ENCODE results near the gene CCDC93.
A peak's percentile ranks its signal among the peaks of the same experiment; 100 is the strongest.

Gene CCDC93

DNA sequence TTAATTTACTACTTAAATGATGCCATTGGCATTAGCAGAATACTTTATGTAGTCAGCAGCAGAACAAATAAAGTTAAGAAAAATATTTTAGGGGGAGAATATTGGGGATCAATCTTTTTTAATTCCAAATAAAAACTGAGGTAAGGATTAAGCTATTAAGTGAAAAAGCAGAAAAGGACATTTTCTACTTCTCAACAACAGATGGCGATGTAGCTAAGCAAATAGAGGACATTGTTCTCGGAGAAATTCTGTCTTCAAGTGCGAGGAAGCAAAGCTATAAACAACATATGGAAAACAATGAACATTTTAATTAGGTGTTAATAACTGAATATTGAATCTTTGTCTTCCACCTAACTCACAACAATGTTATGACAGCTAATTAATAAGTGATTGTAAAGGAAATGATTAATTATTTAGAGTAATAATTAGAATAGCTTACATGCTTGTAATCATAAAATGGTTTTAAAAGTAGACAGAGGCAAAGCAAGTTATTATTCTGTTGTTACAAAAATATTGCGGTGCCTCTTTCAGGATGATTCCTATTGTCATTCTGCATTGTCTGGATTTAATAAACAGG lies 32.9 kb upstream of the CCDC93 start:
- DNase-seq: peak in 3 of 4 experiments; percentile 43 to 83 (median 75)

DNA sequence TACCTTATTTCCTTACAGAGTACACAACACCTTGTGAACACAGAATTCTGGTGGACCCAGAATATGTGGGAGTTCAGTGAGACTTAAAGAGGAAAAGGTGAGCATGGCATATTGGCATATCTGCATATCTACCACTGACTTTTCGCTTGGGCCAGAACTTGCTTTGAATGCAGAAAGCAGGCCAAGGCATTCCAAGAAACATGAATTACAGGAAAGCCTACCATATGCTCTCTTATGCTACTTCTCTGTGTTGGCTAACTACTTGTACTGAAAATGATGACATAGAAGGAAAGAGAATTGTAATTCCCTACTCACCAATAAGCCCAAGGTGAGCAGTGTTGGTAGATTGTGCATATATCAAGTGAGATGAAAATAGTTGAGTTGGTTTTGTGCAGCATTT lies 31.4 kb upstream of the CCDC93 start:
- no peak for DNase-seq

DNA sequence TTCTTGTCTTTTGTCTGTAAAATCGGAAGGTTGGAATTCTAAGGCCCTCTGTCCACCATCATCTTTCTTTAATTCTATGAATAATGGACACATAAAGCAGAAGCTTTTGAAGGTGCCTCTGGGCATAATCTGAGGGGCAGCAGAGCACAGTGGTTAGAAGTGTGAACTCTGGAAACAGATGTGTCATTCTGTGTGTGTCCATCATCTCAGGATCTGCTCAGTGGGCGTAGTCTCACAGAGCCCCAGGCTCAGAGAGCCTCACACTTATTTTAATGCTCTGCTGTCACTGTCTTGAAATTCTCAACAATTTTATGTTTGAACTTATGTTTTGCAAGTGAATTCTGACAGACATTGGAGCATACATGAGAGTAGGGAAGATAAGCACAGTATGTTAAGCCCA lies 31.0 kb upstream of the CCDC93 start:
- DNase-seq: no peak

DNA sequence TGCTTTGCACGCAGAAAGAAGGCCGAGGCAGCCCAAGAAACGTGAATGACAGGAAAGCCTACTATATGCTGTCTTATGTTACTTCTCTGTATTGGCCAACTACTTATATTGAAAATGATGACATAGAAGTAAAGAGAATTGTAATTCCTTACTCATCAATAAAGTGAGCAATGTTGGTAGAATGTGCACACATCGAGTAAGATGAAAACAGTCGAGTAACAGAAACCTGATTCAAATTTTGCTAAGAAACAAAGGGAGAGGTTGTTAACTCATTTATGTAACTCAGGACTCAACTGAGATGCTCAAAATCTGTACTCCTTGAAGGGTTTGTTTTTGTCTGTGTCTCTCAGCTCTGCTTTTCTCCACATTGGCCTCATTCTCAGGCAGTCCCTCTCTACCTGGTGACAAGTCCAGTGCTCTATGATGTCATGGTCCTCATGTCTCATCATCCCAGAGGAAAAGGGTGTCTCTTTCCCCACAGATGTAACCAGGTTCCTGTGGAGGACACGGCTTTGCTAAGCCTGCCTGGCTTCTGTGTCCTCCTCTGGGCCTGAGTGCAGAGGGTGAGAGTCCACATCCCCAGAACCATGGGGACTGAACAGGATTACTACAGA lies 30.3 kb upstream of the CCDC93 start:
- DNase-seq: no peak

DNA sequence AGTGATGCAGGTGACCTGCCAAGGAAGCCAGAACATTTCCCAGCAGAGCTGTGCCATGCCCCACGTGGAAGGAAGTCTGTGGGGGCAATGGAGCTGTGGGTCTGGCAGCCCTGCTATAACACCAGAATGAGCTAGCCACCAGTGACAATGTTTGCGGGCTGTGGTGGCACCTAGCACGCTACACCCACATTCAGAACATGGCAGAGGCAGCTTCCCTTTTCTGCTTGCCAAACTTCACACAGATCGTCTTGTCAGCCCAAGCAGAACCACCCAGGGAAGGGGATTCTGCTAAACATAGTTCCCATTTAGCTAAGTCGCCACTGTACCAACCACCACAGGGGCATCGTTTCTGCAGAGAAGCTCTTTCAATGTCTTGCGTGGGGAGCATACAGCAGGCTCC lies 27.0 kb upstream of the CCDC93 start:
- DNase-seq: peak; percentile 48 to 68 (median 66)

DNA sequence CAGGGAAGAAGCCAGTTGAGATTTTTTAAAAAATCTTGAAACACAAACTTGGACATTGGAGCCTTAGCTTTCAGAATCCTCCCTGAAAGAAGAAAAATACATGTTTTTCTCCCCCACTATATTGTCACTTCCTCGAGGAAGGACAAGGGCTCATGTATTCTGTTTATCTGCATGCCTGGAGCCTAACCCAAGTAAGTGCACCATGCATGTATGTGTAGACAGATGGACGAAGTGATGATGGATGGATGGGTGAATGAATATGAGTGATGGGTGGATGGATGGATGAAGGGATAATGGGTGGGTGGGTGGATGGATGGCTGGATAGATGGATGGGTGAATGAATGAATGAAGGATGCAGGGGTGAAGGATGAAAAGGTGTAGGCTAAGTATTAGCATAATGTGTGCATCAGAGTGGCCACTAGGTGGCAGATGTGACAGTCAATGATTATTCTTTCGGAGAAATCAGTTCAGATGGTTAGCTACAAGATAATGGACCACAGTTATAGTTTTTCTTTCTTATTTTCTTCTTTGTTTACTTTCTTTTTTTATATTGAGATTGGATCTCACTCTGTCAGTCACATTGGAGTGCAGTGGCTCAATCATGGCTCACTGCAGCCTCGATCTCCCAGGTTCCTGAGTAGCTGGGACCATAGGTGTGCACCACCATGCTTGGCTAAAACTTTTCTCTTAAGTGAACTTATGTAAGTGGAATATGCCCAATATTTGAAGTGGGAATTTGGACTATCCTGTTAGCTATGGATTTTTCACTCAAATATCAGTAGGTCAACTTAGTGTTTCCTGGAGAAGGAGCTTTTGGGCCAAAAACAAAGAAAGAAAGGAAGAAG lies 18.5 kb upstream of the CCDC93 start:
- DNase-seq: peak; percentile 59 to 74 (median 62)

DNA sequence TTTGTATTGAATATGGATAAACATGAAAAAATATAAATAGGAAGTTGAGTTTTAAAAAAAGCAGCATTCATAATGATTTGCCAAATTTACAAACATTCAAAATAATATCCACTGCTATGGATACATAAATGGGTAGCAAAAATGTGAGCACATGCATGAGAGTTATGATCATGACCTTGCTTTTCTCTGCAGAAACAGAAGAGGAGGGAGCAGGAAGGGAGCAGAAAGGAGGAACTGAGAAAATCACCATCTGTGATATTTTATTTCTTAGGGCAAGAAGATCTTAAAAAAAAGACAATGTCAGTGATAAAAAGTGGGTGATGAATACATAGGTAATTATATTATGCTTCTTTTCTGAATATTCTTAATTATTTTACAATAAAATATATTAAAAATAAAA lies 17.7 kb upstream of the CCDC93 start:
- peak in 2 of 4 experiments; percentile 16 to 35 for DNase-seq

DNA sequence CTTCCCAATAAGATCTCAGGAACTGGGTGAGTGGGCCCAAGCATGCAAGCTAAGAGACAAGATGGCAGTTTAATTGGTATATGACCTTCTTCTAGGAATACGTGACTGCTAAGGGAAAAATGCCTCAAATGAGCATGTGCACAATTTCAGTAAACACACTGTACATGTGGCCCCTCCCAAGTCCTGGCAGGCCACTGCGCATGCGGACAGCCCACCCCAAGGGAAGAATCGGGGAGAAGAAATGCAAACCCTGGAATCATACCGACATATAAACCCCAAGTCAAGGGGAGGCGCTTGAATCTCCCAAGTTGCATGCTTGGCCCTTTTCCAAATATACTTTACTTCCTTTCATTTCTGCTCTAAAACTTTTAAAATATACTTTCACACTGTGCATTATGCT lies 15.2 kb upstream of the CCDC93 start:
- no peak for DNase-seq

DNA sequence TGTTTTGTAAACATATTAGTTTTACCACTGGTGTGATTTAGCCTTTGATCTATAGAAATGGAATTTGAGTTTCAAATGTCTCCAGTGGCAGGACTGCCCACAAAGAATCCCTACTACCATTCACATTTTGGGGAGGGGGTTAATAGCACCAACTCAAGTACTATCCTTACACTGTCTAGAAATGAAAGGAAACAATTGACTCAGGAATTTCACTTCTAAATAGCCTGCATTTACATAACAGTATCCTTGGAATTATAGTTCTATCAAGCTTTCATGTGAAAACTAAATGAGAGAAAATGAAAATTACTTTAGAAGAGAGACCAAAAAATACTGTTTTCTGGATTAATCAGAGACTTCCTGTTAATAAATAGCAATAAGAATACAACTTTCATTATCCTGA lies 7.5 kb upstream of the CCDC93 start:
- DNase-seq: no peak

DNA sequence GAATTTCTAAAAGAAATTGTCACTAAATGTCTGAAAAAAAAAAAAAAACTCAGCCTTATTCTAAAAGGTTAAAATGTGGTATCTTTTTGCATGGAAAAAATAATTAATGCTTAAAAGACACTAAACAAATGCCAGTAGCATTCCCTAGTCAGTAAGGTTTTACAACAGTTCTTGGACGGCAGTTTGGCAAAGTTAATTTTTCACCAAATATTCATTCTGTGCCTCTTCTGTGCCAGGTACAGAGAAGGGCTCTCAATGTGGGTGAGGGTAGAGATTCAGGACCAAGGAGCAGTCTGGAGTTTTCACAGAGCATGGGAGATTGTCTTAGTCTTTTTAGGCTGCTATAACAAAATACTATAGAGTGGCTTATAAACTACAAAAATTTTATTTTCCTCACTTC lies 6.0 kb upstream of the CCDC93 start:
- no peak for DNase-seq

DNA sequence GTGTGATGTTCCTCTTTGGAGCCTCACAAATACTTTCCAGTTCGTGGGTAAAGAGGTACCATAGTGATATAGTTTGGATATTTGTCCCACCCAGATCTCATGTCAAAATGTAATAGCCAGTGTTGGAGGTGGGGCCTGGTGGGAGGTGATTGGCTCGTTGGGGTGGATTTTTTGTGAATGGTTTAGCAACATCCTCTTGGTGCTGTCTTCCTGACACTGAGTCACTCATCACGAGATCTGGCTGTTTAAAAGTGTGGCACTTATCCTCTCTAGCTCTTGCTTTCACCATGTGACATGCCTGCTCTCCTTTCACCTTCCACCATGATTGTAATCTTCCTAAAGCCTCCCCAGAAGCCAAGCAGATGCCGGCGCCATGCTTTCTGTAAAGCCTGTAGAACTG lies 3.0 kb upstream of the CCDC93 start:
- peak; percentile 79 to 90 (median 86) for DNase-seq

DNA sequence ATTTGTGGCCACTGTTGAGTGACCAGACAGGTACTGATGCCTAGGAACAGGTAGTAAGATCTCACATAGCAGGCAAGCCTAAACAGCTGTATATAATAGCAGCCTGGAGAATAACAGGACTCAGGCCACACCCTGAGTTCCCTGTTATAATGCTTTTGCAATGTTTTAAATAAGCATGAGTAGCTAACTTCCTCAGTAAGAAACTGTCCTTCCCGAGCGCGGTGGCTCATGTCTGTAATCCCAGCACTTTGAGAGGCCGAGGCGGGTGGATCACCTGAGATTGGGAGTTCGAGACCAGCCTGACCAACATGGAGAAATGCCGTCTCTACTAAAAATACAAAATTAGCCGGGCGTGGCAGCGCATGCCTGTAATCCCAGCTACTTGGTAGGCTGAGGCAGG lies 1.9 kb upstream of the CCDC93 start:
- peak; percentile 54 to 83 (median 76) for DNase-seq

DNA sequence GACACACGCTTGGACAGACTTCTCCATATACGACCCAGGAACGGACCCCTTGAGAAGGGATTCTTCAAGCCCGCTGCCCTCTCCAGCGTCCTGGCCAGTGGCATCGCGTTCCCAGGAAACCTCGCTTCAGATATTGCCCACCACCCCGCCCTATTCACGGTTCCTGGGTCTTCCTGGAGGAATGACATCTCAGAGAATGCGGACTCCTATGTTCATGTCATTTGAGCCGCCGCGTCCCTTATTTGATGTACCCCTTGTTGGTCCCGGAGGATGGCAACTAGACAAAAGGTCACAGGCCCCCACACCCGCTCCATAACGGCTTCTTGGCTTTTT lies 588 bp upstream of the CCDC93 start:
- DNase-seq: no peak

DNA sequence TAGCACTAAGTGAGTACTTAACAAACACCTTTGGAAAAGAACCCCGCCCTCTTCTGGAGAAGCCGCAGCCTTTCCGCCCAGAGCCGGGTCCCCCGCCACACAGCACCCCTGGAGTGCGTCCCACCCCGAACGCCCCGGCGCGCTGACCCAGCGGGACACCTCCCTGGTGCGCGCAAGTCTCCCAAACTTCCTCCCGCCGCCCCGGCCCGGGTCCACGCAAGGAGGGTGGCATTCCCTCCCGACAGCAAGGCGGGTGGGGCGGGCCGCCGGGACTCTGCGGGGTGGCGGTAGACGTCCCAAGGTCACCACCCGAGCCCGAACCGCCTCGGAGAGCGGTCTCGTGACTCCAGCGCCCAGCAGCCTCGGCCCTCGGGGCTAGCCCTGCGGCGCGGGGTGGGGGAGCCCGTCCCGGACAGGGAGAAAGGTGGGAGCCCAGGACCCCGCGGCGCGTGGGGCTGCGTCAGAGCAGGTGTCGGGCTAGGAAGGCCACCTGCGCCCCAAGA lies 598 bp downstream of the CCDC93 start:
- DNase-seq: peak; percentile 60 to 81 (median 69)

DNA sequence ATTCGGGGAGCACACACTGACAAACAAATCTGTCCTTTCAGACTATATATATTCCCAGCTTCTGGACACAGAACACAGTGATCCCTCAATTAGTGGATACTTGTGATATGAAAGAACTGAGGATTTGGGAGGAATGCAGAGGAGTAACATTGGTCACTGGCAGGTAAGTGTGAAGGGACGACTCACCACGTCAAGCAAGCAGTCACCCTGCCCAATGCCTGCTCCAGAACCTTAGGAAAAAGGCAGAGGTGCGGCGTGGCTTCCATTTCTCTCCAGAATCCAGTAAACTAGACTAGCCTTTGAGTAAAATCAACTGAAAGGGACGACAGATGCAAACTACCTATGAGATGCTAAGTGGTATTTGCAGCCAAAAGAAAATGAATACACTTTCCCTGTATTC lies 1.1 kb downstream of the CCDC93 start:
- DNase-seq: no peak

DNA sequence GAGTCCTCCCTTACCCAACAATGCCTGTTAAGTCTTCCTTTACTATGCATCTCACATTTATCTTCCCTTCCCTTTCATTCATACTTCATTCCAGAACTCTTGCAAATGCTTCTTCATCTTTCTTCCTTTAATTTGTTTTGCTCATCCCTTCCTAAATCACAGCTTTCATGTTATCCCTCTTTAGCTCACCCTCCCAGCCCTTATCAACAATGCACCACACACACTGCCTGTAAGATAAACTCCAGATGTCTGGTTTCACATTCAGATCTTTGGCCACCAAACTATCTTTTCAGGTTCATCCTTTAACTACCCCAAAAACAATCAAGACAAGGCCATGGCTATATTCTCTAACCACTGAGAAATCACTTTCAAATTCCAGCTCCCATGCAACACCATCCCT lies 3.4 kb downstream of the CCDC93 start:
- no peak for DNase-seq

DNA sequence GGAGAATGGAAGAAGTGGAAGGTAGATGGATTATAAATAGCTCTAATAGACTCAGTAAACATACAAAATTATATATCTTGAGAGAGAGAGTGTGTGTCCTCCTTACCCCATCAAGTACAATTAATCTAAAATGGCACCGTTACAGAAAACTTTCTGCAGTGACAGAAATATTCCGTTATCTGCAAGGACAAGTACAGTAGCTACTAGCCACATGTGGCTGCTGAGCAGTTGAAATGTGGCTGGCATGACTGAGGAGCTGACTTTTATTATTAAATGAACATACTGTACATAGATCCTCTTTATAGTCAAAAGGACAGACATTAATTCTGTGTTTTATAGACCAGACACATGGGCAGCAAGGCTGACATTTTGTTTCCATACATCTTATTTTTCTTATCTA lies 7.0 kb downstream of the CCDC93 start:
- no peak for DNase-seq

DNA sequence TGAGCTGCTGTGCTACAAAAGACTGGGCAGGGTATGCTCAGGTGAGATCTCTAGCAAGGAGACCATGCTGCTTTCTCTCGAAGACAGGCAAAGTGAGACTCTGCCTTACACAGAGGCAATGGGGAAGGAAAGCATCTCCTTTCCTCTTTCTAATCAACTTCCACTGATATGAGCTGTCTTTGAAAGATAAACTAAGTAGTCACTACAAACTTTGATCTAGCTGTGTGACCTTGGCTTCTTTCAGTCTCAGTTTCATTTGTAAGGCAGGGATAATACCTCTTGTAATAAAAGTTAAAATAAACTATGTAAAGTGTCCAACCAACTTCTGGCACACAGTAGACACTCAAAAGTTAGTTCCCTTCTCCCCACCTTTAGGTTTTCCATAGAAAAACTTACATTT lies 7.5 kb downstream of the CCDC93 start:
- DNase-seq: no peak

DNA sequence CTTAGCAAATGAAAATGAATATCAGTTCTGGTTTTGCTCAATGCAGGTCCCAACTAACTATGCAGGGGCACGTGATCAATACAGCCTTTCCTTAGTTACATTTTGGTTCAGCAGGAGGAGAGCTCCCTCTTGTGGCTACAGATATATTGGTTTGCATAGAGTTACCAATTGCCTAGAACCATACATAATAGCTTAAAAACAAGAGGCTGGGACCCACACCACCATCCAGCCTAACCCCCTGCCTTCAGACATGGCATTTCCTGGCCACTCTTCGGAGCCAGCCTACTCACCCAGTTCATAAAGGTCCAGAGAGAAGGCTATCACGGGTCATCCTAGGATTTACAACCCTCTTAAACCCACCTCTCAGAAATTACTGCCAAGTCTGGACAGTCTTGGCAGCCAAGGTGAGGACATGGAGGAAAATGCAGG lies 10.5 kb downstream of the CCDC93 start:
- peak; percentile 81 to 86 (median 84) for DNase-seq

DNA sequence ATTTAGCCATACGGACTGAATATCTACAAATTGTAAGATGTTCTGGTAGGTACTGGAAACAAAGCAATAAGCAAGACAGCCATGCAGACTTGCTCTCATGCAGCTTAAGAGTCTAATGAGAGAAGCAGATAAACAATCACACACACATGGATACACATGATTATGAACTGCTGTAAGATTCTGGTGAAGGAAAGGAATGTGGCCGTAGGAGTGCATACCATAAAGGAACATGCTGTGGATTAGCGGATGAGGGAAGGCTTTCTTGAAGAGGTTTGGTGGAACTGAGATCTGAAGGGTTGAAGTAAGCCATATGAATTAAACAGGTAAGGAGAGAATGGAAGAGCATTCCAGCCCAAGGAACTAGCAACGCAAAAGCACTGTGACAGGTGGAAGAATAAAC lies 13.8 kb downstream of the CCDC93 start:
- DNase-seq: no peak

DNA sequence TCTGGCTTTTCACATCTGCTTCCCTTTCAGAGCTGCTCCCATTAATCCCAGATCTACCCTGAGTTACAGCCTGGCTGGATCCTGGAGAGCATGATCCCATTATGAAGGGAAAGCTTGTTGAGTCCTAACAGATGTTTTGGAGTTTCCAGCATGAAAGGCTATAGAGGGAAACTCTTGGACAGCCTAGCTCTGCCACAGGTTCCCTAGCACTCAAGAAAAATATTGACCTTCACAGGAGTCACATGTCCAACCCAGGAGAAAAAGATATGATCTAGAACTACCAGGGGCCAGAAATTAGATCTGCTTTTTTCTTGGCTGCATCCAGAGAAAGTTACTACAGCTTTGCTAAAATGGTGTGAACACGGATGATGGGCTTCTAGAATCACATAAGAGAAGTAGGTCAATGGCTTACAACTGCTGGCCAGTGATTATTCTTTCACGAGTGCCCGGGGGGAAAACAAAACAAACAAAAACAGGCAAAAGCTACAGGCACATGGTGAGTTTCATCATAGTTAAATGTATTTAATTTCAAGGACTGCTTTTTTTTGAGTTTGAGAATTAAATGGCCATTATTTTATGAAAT lies 15.9 kb downstream of the CCDC93 start:
- no peak for DNase-seq

DNA sequence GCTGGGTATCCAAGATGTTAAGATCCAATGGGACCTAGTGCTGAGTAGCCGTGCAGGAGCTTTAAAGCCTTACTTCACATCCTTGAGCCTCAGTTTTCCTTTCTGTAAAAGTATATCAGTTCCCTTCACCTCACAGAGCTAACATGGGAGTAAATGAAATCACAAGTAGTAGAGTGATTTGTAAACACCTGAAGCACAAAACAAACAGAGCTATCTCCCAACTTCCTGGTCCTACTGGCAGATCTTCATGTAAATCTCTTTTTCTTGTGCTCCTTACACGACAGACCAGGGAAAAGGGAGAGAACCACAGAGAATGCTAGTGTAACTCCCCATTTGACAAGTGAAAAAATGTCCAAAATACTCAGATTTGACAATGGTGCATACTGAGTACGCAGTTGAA lies 17.3 kb downstream of the CCDC93 start:
- no peak for DNase-seq

DNA sequence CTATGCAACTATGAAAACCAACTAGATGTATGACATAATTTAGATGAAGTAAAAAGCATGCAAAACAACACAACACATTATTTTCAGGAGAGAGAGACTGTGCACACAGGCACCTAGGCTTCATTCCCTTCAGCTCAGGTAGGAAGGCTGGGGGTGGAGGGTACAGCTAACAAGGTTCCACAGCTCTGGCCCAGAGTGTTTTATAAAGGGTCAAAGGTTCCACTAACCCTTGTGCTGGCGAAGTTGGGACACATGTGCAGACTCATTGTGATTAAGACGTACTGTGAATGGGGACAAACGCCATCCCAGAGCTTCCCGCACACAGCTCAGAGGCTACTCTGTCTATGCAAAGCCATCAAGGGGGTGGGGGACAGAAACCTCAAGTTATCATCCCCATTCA lies 19.1 kb downstream of the CCDC93 start:
- no peak for DNase-seq

Measured in suppressor macrophage (primary cell).